Fibroblast of mammary gland (primary cell): ENCODE data around the gene INHBA.
A peak's percentile ranks its signal among the peaks of the same experiment; 100 is the strongest.

Source experiments
- DNase-seq: peaks from one replicate; pipeline ENCODE4 v3.0.0-alpha.2; 2010; ENCODE audit warnings: low read depth
- H3K4me3 ChIP-seq: 2 replicates; pipeline ENCODE4 v1.5.1; 2011; ENCODE audit warnings: low read depth, mild to moderate bottlenecking, low read length, moderate library complexity; ENCODE audit not compliant: control insufficient read depth
- TF ChIP-seq, protein P1 (sequence below): conservative IDR thresholded peaks from 2 replicates; pipeline ENCODE4 v1.5.1; 2011; ENCODE audit warnings: low read depth, low read length, inconsistent platforms; ENCODE audit not compliant: control insufficient read depth, insufficient read depth

INHBA gene

DNA sequence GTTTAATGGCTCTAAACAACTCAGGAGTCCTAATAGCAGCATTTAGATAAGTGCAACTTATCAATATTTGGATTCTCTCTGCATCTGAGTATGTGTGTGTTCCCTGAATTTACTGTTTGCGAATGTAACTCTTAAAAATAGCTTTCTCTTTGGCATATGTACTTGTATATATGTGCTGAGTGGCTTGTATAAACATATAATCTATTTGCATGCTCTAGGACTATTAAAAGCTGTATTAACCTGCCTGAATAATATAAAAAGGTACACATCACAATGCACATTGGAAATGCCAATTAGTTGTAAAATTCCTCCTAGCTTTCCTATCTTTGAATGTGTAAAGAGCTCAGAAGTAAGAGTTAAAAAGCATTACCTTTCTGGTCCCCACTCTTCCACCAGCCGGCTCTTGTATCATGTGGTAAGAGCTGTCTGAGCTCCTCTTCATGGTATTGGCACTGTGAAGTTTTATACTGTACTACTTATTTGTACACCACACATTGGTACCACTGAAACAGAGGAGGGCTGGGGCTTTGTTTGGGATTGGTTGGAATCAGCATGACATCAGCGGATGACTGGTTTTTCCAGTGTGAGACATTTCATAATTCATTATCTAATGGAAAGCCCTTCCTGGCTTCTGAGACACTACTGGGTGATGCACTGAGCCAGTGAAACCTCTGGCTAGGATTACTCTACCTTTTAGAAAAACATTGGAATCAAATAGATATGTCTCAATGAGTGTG lies at the start of gene INHBA:
INHBA (minus strand) TSS at position 456 of the 737 bp plus-strand sequence. CDS start 2,716 bp downstream, outside the sequence.
- peak; percentile 95 for DNase-seq
- TF ChIP-seq, protein P1, sequence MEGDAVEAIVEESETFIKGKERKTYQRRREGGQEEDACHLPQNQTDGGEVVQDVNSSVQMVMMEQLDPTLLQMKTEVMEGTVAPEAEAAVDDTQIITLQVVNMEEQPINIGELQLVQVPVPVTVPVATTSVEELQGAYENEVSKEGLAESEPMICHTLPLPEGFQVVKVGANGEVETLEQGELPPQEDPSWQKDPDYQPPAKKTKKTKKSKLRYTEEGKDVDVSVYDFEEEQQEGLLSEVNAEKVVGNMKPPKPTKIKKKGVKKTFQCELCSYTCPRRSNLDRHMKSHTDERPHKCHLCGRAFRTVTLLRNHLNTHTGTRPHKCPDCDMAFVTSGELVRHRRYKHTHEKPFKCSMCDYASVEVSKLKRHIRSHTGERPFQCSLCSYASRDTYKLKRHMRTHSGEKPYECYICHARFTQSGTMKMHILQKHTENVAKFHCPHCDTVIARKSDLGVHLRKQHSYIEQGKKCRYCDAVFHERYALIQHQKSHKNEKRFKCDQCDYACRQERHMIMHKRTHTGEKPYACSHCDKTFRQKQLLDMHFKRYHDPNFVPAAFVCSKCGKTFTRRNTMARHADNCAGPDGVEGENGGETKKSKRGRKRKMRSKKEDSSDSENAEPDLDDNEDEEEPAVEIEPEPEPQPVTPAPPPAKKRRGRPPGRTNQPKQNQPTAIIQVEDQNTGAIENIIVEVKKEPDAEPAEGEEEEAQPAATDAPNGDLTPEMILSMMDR = no peak
- peak within 1 kb of the TSS; percentile 81 for H3K4me3 ChIP-seq

GRCh38 chr7:41752615-41753014 lies 49.7 kb upstream of the INHBA start:
- TF ChIP-seq, protein P1 = no peak
- H3K4me3 ChIP-seq = no peak overlapping the region
- no peak for DNase-seq

DNA sequence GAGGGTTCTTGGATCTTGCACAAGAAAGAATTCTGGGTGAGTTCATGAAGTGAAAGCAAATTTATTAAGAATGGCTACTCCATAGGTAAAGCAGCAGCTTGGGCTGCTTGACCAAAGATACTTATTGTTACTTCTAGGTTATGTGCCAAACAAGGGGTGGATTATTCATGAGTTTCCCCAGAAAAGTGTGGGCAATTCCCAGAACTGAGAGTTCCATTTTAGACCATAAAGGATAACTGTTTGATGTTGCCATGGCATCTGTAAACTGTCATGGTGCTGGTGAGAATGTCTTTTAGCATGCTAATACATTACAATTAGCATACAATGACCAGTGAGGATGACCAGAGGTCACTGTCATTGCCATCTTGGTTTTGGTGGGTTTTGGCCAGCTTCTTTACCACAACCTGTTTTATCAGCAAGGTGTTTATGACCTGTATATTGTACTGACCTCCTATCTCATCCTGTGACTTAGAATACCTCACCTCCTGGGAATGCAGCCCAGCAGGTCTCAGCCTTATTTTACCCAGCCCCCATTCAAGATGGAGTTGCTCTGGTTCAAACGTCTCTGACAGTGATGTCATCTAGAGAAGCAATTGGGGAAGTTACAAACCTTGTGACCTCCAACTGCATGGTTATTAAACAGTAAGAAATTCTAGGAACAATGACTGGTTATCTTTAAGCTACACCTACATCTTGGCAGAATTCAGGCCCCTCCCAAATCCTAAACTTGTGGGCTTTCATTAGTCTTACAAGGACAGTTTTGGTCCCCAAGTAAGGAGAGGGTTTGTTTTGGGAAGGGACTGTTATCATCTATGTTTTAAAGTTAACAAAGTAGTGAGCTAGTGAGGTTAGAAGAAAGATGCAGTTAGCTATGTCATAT lies 48.0 kb upstream of the INHBA start:
- H3K4me3 ChIP-seq = no peak overlapping the region
- no peak for DNase-seq
- TF ChIP-seq, protein P1 = no peak

DNA sequence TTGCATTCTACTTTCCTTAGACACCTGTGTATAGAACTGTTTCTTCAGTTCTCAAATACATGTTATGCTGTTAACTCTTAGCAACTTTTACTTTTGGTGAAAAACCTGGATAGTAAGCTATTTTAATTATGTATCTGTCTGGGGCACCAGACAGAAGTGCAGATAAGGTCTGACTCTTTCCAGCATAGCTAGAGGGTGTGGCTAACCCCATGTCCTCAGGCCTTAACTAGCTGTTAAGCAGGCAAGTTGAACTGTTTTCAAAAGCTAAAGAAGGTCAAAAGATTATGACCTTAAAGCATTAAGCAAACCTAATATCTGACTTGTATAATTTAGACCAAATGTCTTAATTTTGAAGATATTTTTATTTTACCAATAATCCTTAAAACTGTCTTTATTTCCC lies 45.1 kb upstream of the INHBA start:
- TF ChIP-seq, protein P1 = no peak
- no peak for DNase-seq
- H3K4me3 ChIP-seq = no peak overlapping the region

DNA sequence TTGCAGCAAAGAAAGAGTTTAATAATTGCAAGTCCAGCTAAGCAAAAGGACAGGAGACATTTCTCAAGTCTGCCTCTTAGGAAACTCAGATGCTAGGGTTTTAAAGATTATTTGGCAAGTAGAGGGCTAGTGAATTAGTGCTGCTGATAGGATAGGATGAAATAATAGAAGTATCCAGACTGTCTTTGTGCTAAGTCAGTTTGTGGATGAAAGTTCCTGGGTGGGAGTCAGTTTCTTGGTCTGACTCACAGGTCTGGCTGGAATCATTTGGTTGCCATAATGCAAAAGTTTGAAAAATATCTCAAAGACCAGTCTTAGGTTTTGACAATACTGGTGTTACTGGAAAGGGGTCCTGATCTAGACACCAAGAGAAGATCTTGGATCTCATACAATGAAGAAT lies 42.6 kb upstream of the INHBA start:
- TF ChIP-seq, protein P1 = no peak
- no peak overlapping the region for H3K4me3 ChIP-seq
- DNase-seq = peak; percentile 38

DNA sequence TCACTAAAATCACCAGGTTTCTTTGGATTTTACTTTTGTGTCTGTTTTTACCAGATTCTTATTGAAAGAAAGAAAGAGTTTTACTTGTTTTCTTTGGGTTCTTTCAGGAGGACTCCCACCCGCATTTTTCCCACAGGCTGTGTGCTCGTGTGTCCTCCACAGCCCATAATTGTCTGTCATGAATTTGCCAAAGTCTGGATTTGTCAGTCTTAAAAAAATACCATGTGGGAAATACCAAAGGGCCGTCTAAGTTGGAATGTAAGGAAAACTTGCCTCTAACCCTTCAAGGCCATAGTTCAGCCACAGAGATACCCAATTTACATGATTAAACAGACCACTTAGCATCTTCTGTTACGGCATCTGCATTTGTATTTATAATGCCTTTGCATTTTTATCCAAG lies 41.3 kb upstream of the INHBA start:
- no peak for DNase-seq
- H3K4me3 ChIP-seq = no peak overlapping the region
- TF ChIP-seq, protein P1 = no peak
